HL-60 (cell line): ENCODE measurements around the gene DPP10.

ENCODE experiments used
- DNase-seq, 2 experiments: peaks; one replicate each; pipeline ENCODE4 v3.0.0-alpha.2; 2010 to 2020; ENCODE audit warnings: low read depth in 1 of 2, low spot score in 1 of 2
- H3K27ac ChIP-seq: fragments of 250-450 bp; sonication (Bioruptor Pico); replicated peaks from 2 replicates; pipeline ENCODE4 v1.5.1; 2020; ENCODE audit warnings: mild to moderate bottlenecking, moderate library complexity
- H3K27me3 ChIP-seq: fragments of 250-450 bp; sonication (Bioruptor Pico); 2 replicates; pipeline ENCODE4 v1.5.1; 2021; ENCODE audit warnings: mild to moderate bottlenecking, moderate library complexity; ENCODE audit not compliant: insufficient read depth, poor library complexity, severe bottlenecking
- H3K4me3 ChIP-seq: replicated peaks from 2 replicates; pipeline ENCODE4 v1.5.1; 2011; ENCODE audit warnings: mild to moderate bottlenecking, control low read depth, low read length; ENCODE audit not compliant: insufficient read depth
- CTCF ChIP-seq: IDR thresholded peaks from one replicate; pipeline ENCODE4 v1.5.1; 2011; ENCODE audit warnings: low read length, control low read depth, inconsistent platforms; ENCODE audit not compliant: insufficient read depth
- GABPA ChIP-seq: IDR thresholded peaks from 2 replicates; pipeline ENCODE4 v1.6.1; 2012; ENCODE audit warnings: low read depth
- POLR2AphosphoS5 ChIP-seq: IDR thresholded peaks from 2 replicates; pipeline ENCODE4 v1.6.1; 2012; ENCODE audit warnings: low read depth
- SPI1 ChIP-seq: IDR thresholded peaks from 2 replicates; pipeline ENCODE4 v1.6.1; 2012; ENCODE audit warnings: low read depth, mild to moderate bottlenecking, borderline replicate concordance
- TF ChIP-seq, protein P1 (sequence below): IDR thresholded peaks from 2 replicates; pipeline ENCODE4 v1.6.1; 2012; ENCODE audit warnings: low read depth; ENCODE audit not compliant: insufficient replicate concordance

DPP10 gene

GRCh38 chr2:115782286-115782685 lies 1339.8 kb downstream of the DPP10 start:
- Histone ChIP-seq H3K4me3 (no peak overlapping the region), H3K27me3 (no peaks in the 10 kb centered on the region), H3K27ac (no peak overlapping the region)
- no peak for DNase-seq
- no peak for TF ChIP-seq CTCF

DNA sequence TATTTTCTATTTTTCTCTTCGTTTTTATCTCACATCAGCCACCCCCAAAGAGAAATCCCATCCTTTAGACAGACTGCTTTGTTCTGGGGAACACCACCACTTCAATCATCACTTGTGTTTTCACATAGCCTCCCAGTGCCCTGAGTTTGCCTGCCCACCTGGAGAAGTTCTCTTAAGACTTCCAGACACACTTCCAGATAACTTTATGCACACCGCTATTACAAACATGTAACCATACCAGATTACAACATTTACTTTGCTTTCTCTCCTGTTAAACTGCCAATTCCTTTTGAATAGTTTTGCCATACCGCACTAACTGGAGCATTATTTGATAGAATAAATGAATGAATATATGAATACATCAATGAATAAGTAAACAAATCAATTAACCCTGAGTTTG lies 1353.6 kb downstream of the DPP10 start:
- H3K27ac ChIP-seq, result no peak overlapping the region
- H3K27me3 ChIP-seq, result no peaks in the 10 kb centered on the region
- no peak overlapping the region for H3K4me3 ChIP-seq
- DNase-seq, result no peak
- TF ChIP-seq SPI1, result no peak
- TF ChIP-seq CTCF, result no peak

DNA sequence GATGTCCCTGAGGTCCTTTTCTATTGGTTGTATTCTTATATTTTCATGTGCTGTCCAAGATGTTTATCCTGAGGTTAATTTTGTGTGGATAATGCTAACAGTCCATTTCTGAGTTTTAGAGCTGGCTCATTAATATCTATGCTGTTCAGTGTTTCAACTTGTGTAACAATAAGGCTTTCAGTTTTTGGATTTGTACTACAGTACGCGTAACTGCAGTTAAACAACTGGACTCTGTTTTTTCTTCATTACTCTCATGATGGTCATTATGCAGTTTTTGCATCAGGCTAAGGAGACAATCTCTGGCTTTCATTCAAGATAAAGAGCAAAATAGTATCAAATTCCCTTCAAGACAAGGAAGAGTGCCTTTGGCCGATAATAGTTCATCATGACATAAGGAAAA lies 1364.8 kb downstream of the DPP10 start:
- no peak overlapping the region for H3K27ac ChIP-seq
- TF ChIP-seq CTCF (no peak), POLR2AphosphoS5 (no peak), SPI1 (no peak), GABPA (no peak)
- TF ChIP-seq, protein P1, sequence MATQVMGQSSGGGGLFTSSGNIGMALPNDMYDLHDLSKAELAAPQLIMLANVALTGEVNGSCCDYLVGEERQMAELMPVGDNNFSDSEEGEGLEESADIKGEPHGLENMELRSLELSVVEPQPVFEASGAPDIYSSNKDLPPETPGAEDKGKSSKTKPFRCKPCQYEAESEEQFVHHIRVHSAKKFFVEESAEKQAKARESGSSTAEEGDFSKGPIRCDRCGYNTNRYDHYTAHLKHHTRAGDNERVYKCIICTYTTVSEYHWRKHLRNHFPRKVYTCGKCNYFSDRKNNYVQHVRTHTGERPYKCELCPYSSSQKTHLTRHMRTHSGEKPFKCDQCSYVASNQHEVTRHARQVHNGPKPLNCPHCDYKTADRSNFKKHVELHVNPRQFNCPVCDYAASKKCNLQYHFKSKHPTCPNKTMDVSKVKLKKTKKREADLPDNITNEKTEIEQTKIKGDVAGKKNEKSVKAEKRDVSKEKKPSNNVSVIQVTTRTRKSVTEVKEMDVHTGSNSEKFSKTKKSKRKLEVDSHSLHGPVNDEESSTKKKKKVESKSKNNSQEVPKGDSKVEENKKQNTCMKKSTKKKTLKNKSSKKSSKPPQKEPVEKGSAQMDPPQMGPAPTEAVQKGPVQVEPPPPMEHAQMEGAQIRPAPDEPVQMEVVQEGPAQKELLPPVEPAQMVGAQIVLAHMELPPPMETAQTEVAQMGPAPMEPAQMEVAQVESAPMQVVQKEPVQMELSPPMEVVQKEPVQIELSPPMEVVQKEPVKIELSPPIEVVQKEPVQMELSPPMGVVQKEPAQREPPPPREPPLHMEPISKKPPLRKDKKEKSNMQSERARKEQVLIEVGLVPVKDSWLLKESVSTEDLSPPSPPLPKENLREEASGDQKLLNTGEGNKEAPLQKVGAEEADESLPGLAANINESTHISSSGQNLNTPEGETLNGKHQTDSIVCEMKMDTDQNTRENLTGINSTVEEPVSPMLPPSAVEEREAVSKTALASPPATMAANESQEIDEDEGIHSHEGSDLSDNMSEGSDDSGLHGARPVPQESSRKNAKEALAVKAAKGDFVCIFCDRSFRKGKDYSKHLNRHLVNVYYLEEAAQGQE, result no peak
- no peak for DNase-seq
- no peaks in the 10 kb centered on the region for H3K27me3 ChIP-seq
- no peak overlapping the region for H3K4me3 ChIP-seq

GRCh38 chr2:115825912-115826311 lies 1383.5 kb downstream of the DPP10 start:
- no peak overlapping the region for H3K4me3 ChIP-seq
- TF ChIP-seq POLR2AphosphoS5, result no peak
- no peak for TF ChIP-seq SPI1
- TF ChIP-seq, protein P1, result no peak
- no peak for TF ChIP-seq GABPA
- no peak for DNase-seq
- no peaks in the 10 kb centered on the region for H3K27me3 ChIP-seq
- no peak overlapping the region for H3K27ac ChIP-seq
